GM11168 (cell line): ENCODE data around the gene SAMM50.

ENCODE experiments used
- in situ Hi-C: fragments of 300-500 bp; cut with MboI; formaldehyde crosslinking; loops from one replicate; pipeline ENCODE4 v1.12.0; 2022; ENCODE audit warnings: low sequenced_read_pairs; ENCODE audit not compliant: unreplicated experiment

The SAMM50 gene

DNA sequence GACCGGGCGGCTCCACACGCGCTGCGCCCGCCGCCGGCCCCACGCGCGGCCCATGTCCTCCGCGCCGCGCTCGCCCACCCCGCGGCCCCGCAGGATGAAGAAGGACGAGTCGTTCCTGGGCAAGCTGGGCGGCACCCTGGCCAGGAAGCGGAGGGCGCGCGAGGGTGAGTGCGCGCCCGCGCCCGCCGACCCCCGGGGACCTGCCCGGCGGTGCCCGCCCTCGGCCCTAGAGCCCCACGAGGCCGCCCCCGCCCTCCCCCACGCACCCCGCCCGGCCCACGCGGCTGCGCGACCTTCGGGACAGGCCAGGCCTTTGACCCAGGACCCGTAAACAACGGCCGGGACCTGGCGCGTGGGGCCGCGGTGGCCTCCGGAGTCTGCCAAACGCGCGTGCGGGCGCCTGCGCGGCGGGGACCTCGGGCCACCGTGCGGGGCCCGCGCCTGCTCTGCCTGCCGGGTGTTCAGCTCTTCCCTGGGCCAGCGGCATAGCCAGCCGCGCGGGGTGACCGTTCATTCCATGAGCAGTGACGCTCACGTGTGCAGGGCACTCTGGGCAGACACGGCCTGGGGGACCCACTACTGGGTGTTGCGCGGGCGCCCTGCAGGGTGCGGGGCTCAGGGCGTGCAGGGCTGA lies 69.2 kb downstream of the SAMM50 start, which contains the start of gene PARVB:
TSS of gene PARVB (plus strand) at position 15 of the 634 bp plus-strand sequence. CDS start at position 53, 38 bp downstream.
- in situ Hi-C loops, result no loop called here

GRCh38 chr22:44025171-44026065 lies 70.2 kb downstream of the SAMM50 start:
- in situ Hi-C loops, result no loop called here

DNA sequence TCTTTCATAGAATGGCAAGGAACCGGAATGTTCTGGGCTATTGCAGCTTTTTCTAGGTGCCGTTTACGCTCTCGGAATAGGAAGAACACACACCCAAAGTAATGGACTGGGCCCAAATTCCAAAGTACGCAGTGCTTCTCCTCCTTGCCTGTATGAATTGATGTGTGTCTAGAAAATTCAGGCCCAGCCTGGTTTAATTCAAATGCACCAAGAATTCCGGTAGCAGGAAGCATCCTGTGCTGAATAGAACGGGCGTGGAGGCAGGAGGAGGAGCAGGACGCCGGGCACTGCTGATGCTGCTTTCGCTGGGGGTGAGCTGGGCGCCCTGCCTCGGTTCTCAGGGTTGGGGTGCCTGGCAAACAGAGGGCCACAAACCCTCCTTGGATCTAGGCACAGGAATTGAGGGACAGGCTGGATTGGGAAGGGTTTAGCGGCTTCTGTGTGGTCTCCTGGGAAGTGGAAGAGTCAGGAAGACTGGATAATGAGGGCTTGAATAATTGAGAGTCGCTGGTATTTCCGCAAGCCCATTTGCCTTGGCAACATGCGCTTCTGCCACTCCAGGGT lies 70.9 kb downstream of the SAMM50 start:
- in situ Hi-C loops, result no loop called here

DNA sequence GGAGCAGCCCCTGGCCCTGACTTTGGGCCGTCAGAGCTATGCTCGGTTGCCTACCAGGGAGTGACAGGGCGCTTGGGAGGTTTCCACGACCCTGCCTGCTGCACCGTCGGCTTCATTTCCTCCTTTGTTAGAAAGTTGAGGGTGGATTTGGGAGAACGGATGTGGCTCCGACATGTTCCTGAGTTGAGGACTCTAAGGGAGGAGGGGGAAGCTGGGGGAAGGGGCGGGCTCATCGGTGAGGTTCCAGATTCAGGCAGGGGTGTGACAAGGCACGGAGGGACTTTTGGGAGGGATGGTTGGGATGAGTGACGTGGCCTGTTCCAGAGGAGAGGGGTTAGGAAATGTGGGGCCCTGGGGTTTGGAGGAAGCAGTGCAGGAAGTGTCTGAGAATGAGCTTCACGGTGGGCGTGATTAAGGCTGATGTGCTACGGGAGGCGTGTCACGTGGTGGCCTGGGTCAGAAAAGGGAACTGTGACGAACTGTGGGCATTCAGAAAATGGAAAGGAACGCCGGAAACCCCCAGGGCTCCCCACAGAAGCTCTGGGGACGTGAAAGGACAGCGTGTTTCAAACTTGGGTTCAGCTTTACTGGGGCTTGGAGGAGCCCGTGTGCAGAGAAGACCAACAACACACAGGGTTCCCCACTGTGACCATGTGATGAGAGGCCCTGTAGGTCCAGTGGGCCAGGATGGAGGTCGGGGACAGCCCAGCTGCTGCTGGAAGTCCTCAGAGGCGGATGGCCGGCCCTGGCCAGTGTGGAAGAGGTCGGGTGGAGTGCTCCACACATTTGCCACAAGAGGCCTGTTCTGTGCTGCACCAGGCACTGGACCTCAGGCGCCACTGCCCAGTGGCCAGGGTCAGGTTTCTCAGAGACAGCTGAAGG lies 71.6 kb downstream of the SAMM50 start:
- in situ Hi-C loops, result no loop called here

DNA sequence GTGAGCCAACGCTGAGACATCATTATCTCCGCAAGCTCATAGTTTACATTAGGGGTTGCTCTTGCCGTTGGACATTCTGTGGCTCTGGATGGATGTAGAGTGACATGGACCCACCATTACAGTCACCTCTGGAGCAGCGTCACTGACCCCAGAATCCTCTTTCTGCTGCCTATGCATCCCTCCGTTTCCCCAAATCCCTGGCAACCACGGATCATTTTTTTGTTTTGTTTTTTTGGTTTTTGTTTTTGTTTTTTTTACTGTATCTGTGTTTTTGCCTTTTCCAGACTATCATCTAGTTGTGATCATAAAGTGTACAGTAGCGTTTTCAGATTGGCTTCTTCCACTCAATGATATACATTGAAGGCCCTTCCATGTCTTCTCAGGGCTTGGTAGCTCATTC lies 72.8 kb downstream of the SAMM50 start:
- in situ Hi-C loops, result no loop called here

GRCh38 chr22:44029069-44029468 lies 73.8 kb downstream of the SAMM50 start:
- in situ Hi-C loops, result no loop called here

DNA sequence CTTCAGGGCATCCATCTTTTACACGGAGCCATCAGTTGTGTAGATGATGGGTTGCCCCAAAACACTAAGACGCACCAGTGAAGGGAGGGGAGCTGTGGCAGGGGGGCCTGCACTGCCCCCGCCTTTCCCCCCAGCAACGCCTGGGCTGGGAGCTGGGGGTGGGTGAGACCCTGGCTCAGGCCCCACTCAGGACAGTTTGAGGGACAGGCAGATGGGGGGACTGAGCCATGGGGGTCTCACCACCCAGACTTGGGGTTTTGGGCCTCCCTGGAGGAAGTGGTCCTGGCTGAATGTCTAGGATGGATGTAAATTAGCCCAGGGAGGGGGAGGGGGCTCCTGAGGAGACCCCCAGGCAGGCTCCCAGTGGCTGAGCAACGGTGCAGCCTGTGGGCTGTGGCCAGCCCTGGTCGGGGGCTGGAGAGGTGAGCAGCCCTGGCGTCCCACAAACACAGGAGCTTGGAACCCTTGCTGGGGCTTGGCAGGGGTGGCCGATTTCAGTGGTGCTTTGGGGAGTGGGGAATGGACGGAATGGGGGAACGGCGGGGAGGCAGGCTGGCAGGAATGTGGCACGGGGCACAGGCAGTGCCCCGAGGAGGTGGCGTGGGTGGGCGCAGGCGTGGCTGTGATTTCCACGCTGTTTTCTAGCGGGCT lies 74.9 kb downstream of the SAMM50 start:
- in situ Hi-C loops, result no loop called here

- in situ Hi-C loops, result no loop called here
Measured at GRCh38 chr22:44030702-44031082, 75.5 kb downstream of the SAMM50 start.

- in situ Hi-C loops, result no loop called here
Measured at GRCh38 chr22:44031158-44031952, 76.1 kb downstream of the SAMM50 start.

DNA sequence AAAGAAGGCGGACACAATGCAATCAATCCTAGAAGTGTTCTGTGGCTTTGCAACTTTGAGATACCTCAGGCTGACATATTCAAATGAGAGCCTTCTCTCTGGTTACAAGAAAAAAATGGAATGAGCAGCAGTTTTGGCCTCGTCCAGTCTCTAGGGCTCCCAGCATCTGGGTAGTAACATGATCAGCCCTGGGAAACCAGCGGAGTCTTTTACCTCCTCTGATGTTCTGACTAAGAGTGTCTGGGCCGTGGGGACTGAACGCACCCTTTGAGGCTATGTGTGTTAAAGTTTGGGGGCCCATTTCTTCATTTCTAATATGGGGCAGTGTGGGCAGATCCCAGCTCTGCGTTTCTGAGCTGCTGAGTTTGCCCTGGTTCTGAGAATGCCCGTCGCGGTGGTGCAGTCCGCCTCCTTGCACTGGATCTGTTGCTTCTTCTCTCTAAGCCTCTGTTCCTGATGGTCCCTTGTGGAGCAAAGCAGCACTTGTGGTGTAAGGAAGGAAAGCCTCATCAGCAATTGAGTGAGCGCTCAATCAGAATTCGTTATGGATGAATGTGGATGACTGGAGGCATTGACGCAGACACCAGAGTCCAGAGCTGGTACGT lies 77.0 kb downstream of the SAMM50 start:
- in situ Hi-C loops, result no loop called here

- in situ Hi-C loops, result no loop called here
Measured at GRCh38 chr22:44033287-44033686, 78.0 kb downstream of the SAMM50 start.

DNA sequence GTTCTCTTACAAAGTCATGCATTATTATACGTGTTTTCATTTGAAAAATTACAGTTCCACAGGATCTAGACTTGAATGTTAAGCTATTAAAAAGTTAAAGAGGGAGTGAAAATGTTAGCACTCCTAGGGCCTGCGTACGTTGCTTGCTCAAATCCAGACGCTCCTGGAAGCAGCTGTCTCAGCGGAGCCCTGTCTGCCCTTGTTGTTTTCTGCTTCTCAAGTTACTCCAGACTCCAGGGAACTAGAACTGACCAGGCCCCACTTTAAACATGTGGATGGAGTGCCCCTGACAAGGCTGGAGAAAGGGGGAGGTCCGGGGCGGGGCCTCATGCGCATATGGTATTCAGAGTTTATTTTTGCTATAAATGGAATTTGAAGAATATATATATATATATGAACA lies 78.5 kb downstream of the SAMM50 start:
- in situ Hi-C loops, result no loop called here

DNA sequence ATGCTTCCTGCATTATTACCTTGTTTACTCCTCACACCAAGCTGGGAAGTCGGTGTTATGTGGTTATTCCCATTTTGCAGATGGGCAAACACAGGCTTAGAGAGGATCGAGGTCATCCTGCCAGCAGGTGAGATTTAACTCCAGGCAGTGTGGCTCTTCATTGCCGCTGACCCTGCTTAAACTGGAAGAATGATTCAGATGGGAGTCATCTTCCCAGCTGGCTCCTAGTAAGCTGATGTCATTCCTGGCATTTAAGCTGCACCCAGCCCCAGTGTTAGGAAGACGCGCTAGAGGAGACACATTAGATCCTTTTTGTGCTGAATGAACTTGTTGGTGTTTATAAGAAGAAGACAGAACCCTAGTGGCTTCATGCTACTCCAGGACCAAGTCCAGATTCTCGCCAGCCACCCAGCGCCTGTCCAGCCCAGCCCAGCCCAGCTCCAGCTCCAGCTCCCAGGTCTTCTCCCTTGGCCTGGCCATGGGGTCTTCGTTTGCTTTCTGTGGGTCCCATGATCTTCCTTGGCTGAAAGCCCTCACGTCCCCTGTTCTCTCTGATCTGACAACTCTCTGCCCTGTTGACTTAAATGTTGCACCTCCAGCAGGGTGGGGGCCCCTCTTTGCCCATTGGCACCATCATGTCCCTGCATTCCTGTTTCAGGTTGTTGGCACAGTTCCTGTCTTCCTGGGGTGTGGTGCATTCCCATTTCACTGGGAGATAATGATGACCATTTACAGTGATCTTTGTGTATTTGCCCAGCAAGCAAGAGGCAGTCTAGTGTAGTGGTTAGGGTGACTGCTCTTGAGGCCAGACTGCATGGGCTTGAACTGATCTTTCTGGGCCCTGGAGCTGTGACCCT lies 82.5 kb downstream of the SAMM50 start:
- in situ Hi-C loops, result no loop called here

DNA sequence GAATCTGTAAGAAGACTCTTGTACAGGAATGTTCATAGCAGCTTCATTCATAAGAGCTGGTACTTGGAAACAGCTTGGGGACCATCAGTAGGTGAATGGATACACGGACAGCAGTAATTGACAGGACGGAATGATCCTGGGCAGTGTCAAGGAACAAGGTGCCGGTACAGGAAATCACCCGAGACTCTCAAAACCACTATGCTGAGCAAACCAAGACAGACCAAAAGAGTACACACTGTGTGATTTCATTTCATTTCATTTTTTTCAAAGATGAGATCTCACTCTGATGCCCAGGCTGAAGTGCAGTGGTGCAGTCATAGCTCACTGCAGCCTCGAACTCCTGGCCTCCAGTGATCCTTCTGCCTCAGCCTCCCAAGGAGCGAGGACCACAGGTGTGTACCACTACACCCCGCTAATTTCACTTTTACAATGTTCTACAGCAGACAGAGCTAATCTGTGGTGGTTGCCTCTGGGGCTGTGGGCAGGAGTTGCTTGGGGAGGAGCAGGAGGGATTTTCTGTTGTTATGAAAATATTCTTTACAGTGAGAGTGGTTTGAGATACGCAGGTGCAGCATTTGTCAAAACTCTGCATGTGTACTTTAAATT lies 84.4 kb downstream of the SAMM50 start:
- in situ Hi-C loops, result no loop called here

DNA sequence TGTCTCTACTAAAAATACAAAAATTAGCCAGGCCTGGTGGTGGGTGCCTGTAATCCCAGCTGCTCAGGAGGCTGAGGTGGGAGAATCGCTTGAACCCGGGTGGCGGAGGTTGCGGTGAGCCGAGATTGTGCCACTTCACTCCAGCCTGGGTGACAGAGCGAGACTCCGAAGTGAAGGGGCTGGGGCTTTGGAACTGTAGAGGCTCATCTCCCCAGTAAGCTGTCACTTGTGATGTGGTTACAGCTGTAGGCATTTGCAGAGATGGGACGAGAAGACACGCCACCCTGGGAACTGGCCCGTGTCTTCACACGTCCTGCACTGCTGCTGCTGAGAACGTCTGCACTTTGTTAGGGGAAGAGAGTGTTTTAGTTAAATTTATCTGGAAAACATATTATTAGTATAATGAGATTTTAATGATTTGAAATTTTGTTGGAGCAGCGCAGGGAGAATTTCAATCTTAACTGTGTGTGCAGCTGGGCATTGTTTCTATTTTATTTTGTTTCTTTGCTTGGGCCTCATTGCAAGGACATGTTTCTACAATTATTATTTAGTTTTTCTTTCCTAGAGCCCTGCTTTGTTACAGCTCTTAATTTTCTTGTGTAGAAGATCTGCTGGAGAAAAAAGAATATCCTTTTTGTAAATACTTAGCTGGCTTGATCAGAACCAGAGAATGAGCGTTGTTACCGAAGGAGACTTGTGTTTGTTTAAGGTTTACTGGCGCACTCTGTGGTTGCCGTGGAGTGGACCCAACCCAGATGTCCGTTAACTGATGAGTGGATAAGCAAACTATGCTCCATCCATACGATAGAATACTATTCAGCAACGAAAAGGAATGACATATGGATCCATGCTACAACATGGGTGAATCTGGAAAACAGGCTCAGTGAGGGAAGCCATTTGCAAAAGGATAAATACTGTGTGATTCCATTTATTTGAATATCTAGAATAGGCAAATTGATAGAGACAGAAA lies 87.3 kb downstream of the SAMM50 start:
- in situ Hi-C loops, result no loop called here

- in situ Hi-C loops, result no loop called here
Measured at GRCh38 chr22:44045145-44045544, 89.9 kb downstream of the SAMM50 start.
